Suprapubic skin (tissue), 4 donors: ENCODE data around the gene DNAJA2.

Experiments used
- CTCF ChIP-seq, 2 donors: fragments of 200-600 bp in 1 of 2; fragments of 450-650 bp in 1 of 2; sonication (generic) in 1 of 2; IDR thresholded peaks; one replicate each; pipeline ENCODE4 v1.5.1; 2016 to 2019; ENCODE audit warnings: antibody characterized with exemption in 2 of 2, mild to moderate bottlenecking in 1 of 2, moderate library complexity in 1 of 2
- EP300 ChIP-seq: sonication (generic); formaldehyde crosslinking; IDR thresholded peaks from one replicate; pipeline ENCODE4 v1.6.1; 2017; ENCODE audit warnings: antibody characterized with exemption
- POLR2A ChIP-seq, 2 donors: fragments of 450-650 bp; IDR thresholded peaks; one replicate each; pipeline ENCODE4 v1.6.1; 2017; ENCODE audit warnings: antibody characterized with exemption in 2 of 2, mild to moderate bottlenecking in 2 of 2, moderate library complexity in 2 of 2
- POLR2AphosphoS5 ChIP-seq, 3 donors: sonication (generic); formaldehyde crosslinking; IDR thresholded peaks; one replicate each; pipeline ENCODE4 v1.6.1; 2017; ENCODE audit warnings: antibody characterized with exemption in 3 of 3

GRCh38 chr16:47008174-47008573 lies 34.7 kb upstream of the DNAJA2 start:
- no peak for TF ChIP-seq POLR2AphosphoS5 (IDR thresholded peaks at IDR 0.05)
- no peak for TF ChIP-seq CTCF (IDR thresholded peaks at IDR 0.05)
- TF ChIP-seq POLR2A (IDR thresholded peaks at IDR 0.05) = no peak
- no peak for TF ChIP-seq EP300
